HEK293 (cell line): ENCODE data around the gene CFH.

ENCODE experiments used
- CTCF ChIA-PET: fragments of 350-600 bp; formaldehyde crosslinking; extraction: SDS; loops from one replicate; lab custom pipeline; 2021; ENCODE audit warnings: antibody characterized with exemption; lab: Yijun Ruan, JAX
- POLR2A ChIA-PET: fragments of 300-600 bp; formaldehyde crosslinking; extraction: SDS; loops from one replicate; lab custom pipeline; 2020; ENCODE audit warnings: antibody characterized with exemption, inconsistent platforms; lab: Yijun Ruan, JAX
- H3K27ac ChIP-seq: fragments of 200-500 bp; sonication (Bioruptor generic); 2 replicates; pipeline ENCODE4 v1.5.1; 2014; ENCODE audit warnings: low read depth, low read length, control low read depth, inconsistent platforms; ENCODE audit errors: extremely low read depth
- H3K36me3 ChIP-seq, 2 experiments: fragments of 200-500 bp in 1 of 2; sonication (Bioruptor generic) in 1 of 2; 1 replicate in 1 of 2; 2 replicates in 1 of 2; pipeline ENCODE4 v1.5.1; 2014 to 2017; ENCODE audit warnings: inconsistent platforms in 2 of 2, low read length in 2 of 2; ENCODE audit not compliant: control insufficient read depth in 2 of 2, insufficient read depth in 1 of 2
- H3K4me1 ChIP-seq: fragments of 200-500 bp; sonication (Bioruptor generic); 2 replicates; pipeline ENCODE4 v1.5.1; 2014; ENCODE audit warnings: mild to moderate bottlenecking, low read length, inconsistent platforms; ENCODE audit not compliant: control insufficient read depth, insufficient read depth
- H3K4me3 ChIP-seq: 2 replicates; pipeline ENCODE4 v1.5.1; 2011; ENCODE audit warnings: low read depth, mild to moderate bottlenecking, control low read depth, low read length, moderate library complexity
- H3K9me3 ChIP-seq: fragments of 200-500 bp; sonication (Bioruptor generic); 2 replicates; pipeline ENCODE4 v1.5.1; 2014; ENCODE audit warnings: low read depth, low read length, inconsistent platforms; ENCODE audit not compliant: control insufficient read depth, insufficient read depth
- PATZ1 ChIP-seq: fragments of 450-650 bp; formaldehyde crosslinking; IDR thresholded peaks from 2 replicates; pipeline ENCODE4 v1.5.1; 2016; ENCODE audit warnings: missing biosample characterization, missing genetic modification characterization
- PBX3 ChIP-seq: sonication (generic); formaldehyde crosslinking; IDR thresholded peaks from 2 replicates; pipeline ENCODE4 v1.8.1; 2022; ENCODE audit warnings: mild to moderate bottlenecking, moderate library complexity, missing genetic modification reagents
- PRDM1 ChIP-seq: fragments of 450-650 bp; formaldehyde crosslinking; IDR thresholded peaks from 2 replicates; pipeline ENCODE4; 2016; ENCODE audit warnings: missing biosample characterization, missing genetic modification characterization
- YY2 ChIP-seq: fragments of 450-650 bp; formaldehyde crosslinking; IDR thresholded peaks from 2 replicates; pipeline ENCODE4 v1.5.1; 2016; ENCODE audit warnings: missing biosample characterization, missing genetic modification characterization
- ZBTB11 ChIP-seq: fragments of 450-650 bp; formaldehyde crosslinking; conservative IDR thresholded peaks from 2 replicates; pipeline ENCODE4 v1.5.1; 2016; ENCODE audit warnings: low read depth, missing biosample characterization, missing genetic modification characterization
- ZBTB48 ChIP-seq: fragments of 450-650 bp; formaldehyde crosslinking; IDR thresholded peaks from 2 replicates; pipeline ENCODE4 v1.5.1; 2016; ENCODE audit warnings: missing biosample characterization, missing genetic modification characterization
- ZNF114 ChIP-seq: fragments of 450-650 bp; formaldehyde crosslinking; IDR thresholded peaks from 2 replicates; pipeline ENCODE4 v1.5.0; 2017; ENCODE audit warnings: missing biosample characterization, missing genetic modification characterization
- ZNF121 ChIP-seq: fragments of 450-650 bp; formaldehyde crosslinking; IDR thresholded peaks from 2 replicates; pipeline ENCODE4 v1.5.1; 2016; ENCODE audit warnings: missing biosample characterization, missing genetic modification characterization
- ZNF132 ChIP-seq: fragments of 450-650 bp; formaldehyde crosslinking; IDR thresholded peaks from 2 replicates; pipeline ENCODE4 v1.5.1; 2017; ENCODE audit warnings: missing biosample characterization, missing genetic modification characterization, borderline replicate concordance
- ZNF146 ChIP-seq: fragments of 450-650 bp; formaldehyde crosslinking; IDR thresholded peaks from 2 replicates; pipeline ENCODE4 v1.5.1; 2016; ENCODE audit warnings: missing biosample characterization, missing genetic modification characterization
- ZNF157 ChIP-seq: fragments of 450-650 bp; formaldehyde crosslinking; IDR thresholded peaks from 2 replicates; pipeline ENCODE4 v1.5.1; 2016; ENCODE audit warnings: missing biosample characterization, missing genetic modification characterization
- ZNF175 ChIP-seq: fragments of 450-650 bp; formaldehyde crosslinking; IDR thresholded peaks from 2 replicates; pipeline ENCODE4 v1.5.1; 2016; ENCODE audit warnings: missing biosample characterization, missing genetic modification characterization
- ZNF184 ChIP-seq: fragments of 450-650 bp; IDR thresholded peaks from 2 replicates; pipeline ENCODE4 v1.5.1; 2018; ENCODE audit warnings: missing biosample characterization, mild to moderate bottlenecking, missing genetic modification characterization
- ZNF2 ChIP-seq: fragments of 450-650 bp; formaldehyde crosslinking; IDR thresholded peaks from 2 replicates; pipeline ENCODE4 v1.5.1; 2016; ENCODE audit warnings: missing biosample characterization, missing genetic modification characterization
- ZNF248 ChIP-seq: fragments of 450-650 bp; formaldehyde crosslinking; IDR thresholded peaks from 2 replicates; pipeline ENCODE4 v1.5.1; 2017; ENCODE audit warnings: missing biosample characterization, missing genetic modification characterization
- ZNF350 ChIP-seq: fragments of 450-650 bp; formaldehyde crosslinking; IDR thresholded peaks from 2 replicates; pipeline ENCODE4 v1.5.0; 2017; ENCODE audit warnings: missing biosample characterization, mild to moderate bottlenecking, missing genetic modification characterization
- ZNF514 ChIP-seq: fragments of 450-650 bp; formaldehyde crosslinking; IDR thresholded peaks from 2 replicates; pipeline ENCODE4 v1.5.1; 2016; ENCODE audit warnings: missing biosample characterization, missing genetic modification characterization
- ZNF558 ChIP-seq: fragments of 450-650 bp; formaldehyde crosslinking; IDR thresholded peaks from 2 replicates; pipeline ENCODE4 v1.5.1; 2016; ENCODE audit warnings: missing biosample characterization, missing genetic modification characterization
- ZNF768 ChIP-seq: fragments of 450-650 bp; formaldehyde crosslinking; IDR thresholded peaks from 2 replicates; pipeline ENCODE4 v1.5.1; 2018; ENCODE audit warnings: missing biosample characterization, mild to moderate bottlenecking, missing genetic modification characterization
- ZNF776 ChIP-seq: fragments of 450-650 bp; formaldehyde crosslinking; IDR thresholded peaks from 2 replicates; pipeline ENCODE4 v1.5.0; 2017; ENCODE audit warnings: missing biosample characterization, missing genetic modification characterization, borderline replicate concordance
- ZNF837 ChIP-seq: fragments of 450-650 bp; formaldehyde crosslinking; IDR thresholded peaks from 2 replicates; pipeline ENCODE4 v1.5.1; 2016; ENCODE audit warnings: missing biosample characterization, missing genetic modification characterization
- ZSCAN16 ChIP-seq: fragments of 450-650 bp; formaldehyde crosslinking; IDR thresholded peaks from 2 replicates; pipeline ENCODE4 v1.5.1; 2016; ENCODE audit warnings: missing biosample characterization, missing genetic modification characterization
- ZSCAN18 ChIP-seq: fragments of 450-650 bp; formaldehyde crosslinking; IDR thresholded peaks from 2 replicates; pipeline ENCODE4 v1.5.1; 2016; ENCODE audit warnings: missing biosample characterization, missing genetic modification characterization
- ZSCAN23 ChIP-seq: fragments of 450-650 bp; formaldehyde crosslinking; IDR thresholded peaks from 2 replicates; pipeline ENCODE4 v1.5.1; 2016; ENCODE audit warnings: missing biosample characterization, missing genetic modification characterization
- ZSCAN4 ChIP-seq: fragments of 450-650 bp; formaldehyde crosslinking; IDR thresholded peaks from 2 replicates; pipeline ENCODE4 v1.5.1; 2017; ENCODE audit warnings: missing biosample characterization, missing genetic modification characterization
- ZSCAN5A ChIP-seq: fragments of 450-650 bp; formaldehyde crosslinking; IDR thresholded peaks from 2 replicates; pipeline ENCODE4 v1.5.1; 2016; ENCODE audit warnings: missing biosample characterization, missing genetic modification characterization

CFH gene

GRCh38 chr1:196685506-196685905, 33.7 kb downstream of the CFH start:
- no peaks in the 10 kb centered on the region for H3K9me3 ChIP-seq
- no peak overlapping the region for H3K4me3 ChIP-seq
- CTCF ChIA-PET, result no interaction called here
- TF ChIP-seq ZSCAN16 (tag by site-specific recombination), result no peak
- no peak for TF ChIP-seq ZSCAN5A
- no peak for TF ChIP-seq ZNF132 (tag by site-specific recombination)
- no peak for TF ChIP-seq ZNF350
- TF ChIP-seq ZSCAN23, result no peak
- no peak for TF ChIP-seq ZNF175
- TF ChIP-seq ZSCAN4 (tag by site-specific recombination), result no peak
- TF ChIP-seq ZNF558, result no peak
- no peak for TF ChIP-seq YY2 (tag by site-specific recombination)
- TF ChIP-seq ZNF2 (tag by site-specific recombination), result no peak
- TF ChIP-seq ZNF146 (tag by site-specific recombination), result no peak
- TF ChIP-seq ZBTB48 (tag by site-specific recombination), result no peak
- no peak for TF ChIP-seq ZNF114
- TF ChIP-seq ZNF248, result no peak
- no peaks in the 10 kb centered on the region for H3K4me1 ChIP-seq
- H3K27ac ChIP-seq, result no peak overlapping the region
- POLR2A ChIA-PET, result no interaction called here
- H3K36me3 ChIP-seq, result no peaks in the 10 kb centered on the region

GRCh38 chr1:196689001-196689400, 37.2 kb downstream of the CFH start:
- Histone ChIP-seq H3K36me3 (no peaks in the 10 kb centered on the region), H3K4me1 (no peaks in the 10 kb centered on the region), H3K27ac (no peak overlapping the region), H3K9me3 (no peaks in the 10 kb centered on the region), H3K4me3 (no peak overlapping the region)
- ChIA-PET POLR2A (no interaction called here), CTCF (no interaction called here)
- TF ChIP-seq ZNF514 (tag by site-specific recombination), result no peak
- no peak for TF ChIP-seq PBX3 (CRISPR knock-in tag)
- no peak for TF ChIP-seq ZNF776
- no peak for TF ChIP-seq ZBTB48 (tag by site-specific recombination)
- TF ChIP-seq ZNF768 (tag by site-specific recombination), result no peak
- TF ChIP-seq PATZ1, result no peak
- TF ChIP-seq ZNF837 (tag by site-specific recombination), result no peak
- no peak for TF ChIP-seq ZNF146 (tag by site-specific recombination)
- TF ChIP-seq ZSCAN18, result no peak
- no peak for TF ChIP-seq PRDM1 (tag by site-specific recombination)
- no peak for TF ChIP-seq ZNF121 (tag by site-specific recombination)
- TF ChIP-seq ZBTB11, result no peak
- no peak for TF ChIP-seq ZNF157
- TF ChIP-seq ZNF184, result no peak
